K562 treated with DMSO at 1 percent for 48 hours (cell line): ENCODE measurements around the gene TVP23C. TPM values are rescaled to one million over a fixed set of nuclear protein-coding genes. Genes with fewer than 3 reads are reported as not detected.

ENCODE experiments used
- total RNA-seq: library from RNA; unstranded; fragments of 300-600 nt; gene quantifications from 2 replicates; pipeline ENCODE4 v1.2.3, GENCODE V29; 2022; ENCODE audit warnings: low replicate concordance; ENCODE audit errors: extremely low read depth

Gene TVP23C
- not detected in 2 replicates for total RNA-seq

GRCh38 chr17:15563375-15563857, at the start of gene TVP23C:
Gene TVP23C, minus strand, starts transcription at chr17:15563483. Its CDS starts 35 bp downstream, at chr17:15563448.

GRCh38 chr17:15467592-15467991, 95.7 kb downstream of the TVP23C start, which contains the start of gene CDRT4:
Gene CDRT4, minus strand, starts transcription at chr17:15467621. Its CDS starts 27,383 bp downstream, at chr17:15440238.

Other genes starting within 250 kb of the TVP23C start
- not detected in 2 replicates for gene TEKT3, start 221.9 kb downstream of the TVP23C start, total RNA-seq
- gene CDRT4, start 95.9 kb downstream of the TVP23C start, total RNA-seq: not detected in 2 replicates
- not detected in 2 replicates for gene FBXW10B, start 56.2 kb upstream of the TVP23C start, total RNA-seq
- not detected in 2 replicates for gene TRIM16, start 120.8 kb upstream of the TVP23C start, total RNA-seq
- gene ZNF286A, start 136.3 kb upstream of the TVP23C start, total RNA-seq: not detected in 2 replicates
- gene TBC1D26, start 168.8 kb upstream of the TVP23C start, total RNA-seq: not detected in 2 replicates